Stimulated activated naive B cell treated with anti-CD40 and anti-IgM and Interleukin-4, amounts not matched to agents 10 μg/mL and 1 μg/mL and 100 μg/mL, for 72 hours (primary cell): ENCODE results near the gene OR1D2.

ENCODE experiments used
- ATAC-seq, 2 donors: fragments of 150-1000 bp; cut with Tn5 transposase; replicated peaks; 2 replicates each; pipeline ENCODE4 v1.10.0; 2021; ENCODE audit warnings: moderate library complexity in 1 of 2
- DNase-seq: peaks from one replicate; pipeline ENCODE4 v3.0.0; 2021
- H3K27ac Mint-ChIP-seq: one replicate; pipeline ENCODE4 v1.8.0; 2022; ENCODE audit warnings: mild to moderate bottlenecking, mixed read lengths
- H3K27me3 Mint-ChIP-seq, 2 donors: one replicate each; pipeline ENCODE4 v1.8.0; 2022; ENCODE audit warnings: mixed read lengths in 2 of 2
- H3K36me3 Mint-ChIP-seq, 2 donors: one replicate each; pipeline ENCODE4 v1.8.0; 2022; ENCODE audit warnings: mixed read lengths in 2 of 2, mild to moderate bottlenecking in 1 of 2
- H3K4me1 Mint-ChIP-seq, 2 donors: one replicate each; pipeline ENCODE4 v1.8.0; 2022; ENCODE audit warnings: mixed read lengths in 2 of 2, mild to moderate bottlenecking in 1 of 2
- H3K4me3 Mint-ChIP-seq, 2 donors: one replicate each; pipeline ENCODE4 v1.8.0; 2022; ENCODE audit warnings: mild to moderate bottlenecking in 2 of 2, mixed read lengths in 2 of 2, moderate library complexity in 1 of 2
- H3K9me3 Mint-ChIP-seq, 2 donors: one replicate each; pipeline ENCODE4 v1.8.0; 2022; ENCODE audit warnings: mixed read lengths in 2 of 2, mild to moderate bottlenecking in 1 of 2

OR1D2 gene

GRCh38 chr17:3039736-3040135, 64.5 kb downstream of the OR1D2 start:
- H3K9me3 Mint-ChIP-seq, result peaks cover 10 to 12% of the 10 kb centered on the region in 2 donors
- peaks cover 1 to 13% of the 10 kb centered on the region in 2 donors for H3K36me3 Mint-ChIP-seq
- H3K27me3 Mint-ChIP-seq, result peaks cover 30 to 44% of the 10 kb centered on the region in 2 donors
- DNase-seq, result no peak
- no peak overlapping the region for H3K4me3 Mint-ChIP-seq
- H3K4me1 Mint-ChIP-seq, result peaks cover 9 to 15% of the 10 kb centered on the region in 2 donors
- H3K27ac Mint-ChIP-seq, result no peak overlapping the region
- peak; percentile 54 to 68 for ATAC-seq

GRCh38 chr17:3038941-3039340, 65.3 kb downstream of the OR1D2 start:
- Mint-ChIP-seq H3K36me3 (peaks cover 2 to 8% of the 10 kb centered on the region in 2 donors), H3K4me3 (no peak overlapping the region), H3K27me3 (peaks cover 30 to 41% of the 10 kb centered on the region in 2 donors), H3K27ac (no peak overlapping the region), H3K4me1 (peaks cover 9 to 15% of the 10 kb centered on the region in 2 donors), H3K9me3 (peaks cover 4 to 6% of the 10 kb centered on the region in 2 donors)
- ATAC-seq (no peak), DNase-seq (no peak)
